Tibial nerve (tissue), 3 donors: Measurements from ENCODE around the gene NFS1.
"Not testable (repeated sequence)": the region's sequence is repeated elsewhere in the genome, so short reads cannot be mapped to it uniquely, and the experiment has no call there.

ENCODE experiments used
- CTCF ChIP-seq, 5 experiments: fragments of 200-600 bp in 3 of 5; fragments of 450-650 bp in 2 of 5; sonication (generic) in 3 of 5; IDR thresholded peaks; one replicate each; pipeline ENCODE4 v1.5.1; 2016 to 2019; ENCODE audit warnings: antibody characterized with exemption in 5 of 5, mild to moderate bottlenecking in 3 of 5, moderate library complexity in 2 of 5
- POLR2A ChIP-seq, 2 donors: fragments of 450-650 bp; IDR thresholded peaks; one replicate each; pipeline ENCODE4 v1.6.1; 2017; ENCODE audit warnings: antibody characterized with exemption in 2 of 2, mild to moderate bottlenecking in 2 of 2, moderate library complexity in 2 of 2

GRCh38 chr20:35685368-35685767 is 13.8 kb downstream of the NFS1 start:
- not testable (repeated sequence) for TF ChIP-seq POLR2A, CTCF (IDR thresholded peaks at IDR 0.05)
